ENCODE measurements around the gene FCHO1. TPM values are rescaled to one million over a fixed set of nuclear protein-coding genes. Genes with fewer than 3 reads are reported as not detected.

The FCHO1 gene
- total RNA-seq, 4 donors from 2014 or later = 0.60 to 26.9 (median 3.8) TPM

DNA sequence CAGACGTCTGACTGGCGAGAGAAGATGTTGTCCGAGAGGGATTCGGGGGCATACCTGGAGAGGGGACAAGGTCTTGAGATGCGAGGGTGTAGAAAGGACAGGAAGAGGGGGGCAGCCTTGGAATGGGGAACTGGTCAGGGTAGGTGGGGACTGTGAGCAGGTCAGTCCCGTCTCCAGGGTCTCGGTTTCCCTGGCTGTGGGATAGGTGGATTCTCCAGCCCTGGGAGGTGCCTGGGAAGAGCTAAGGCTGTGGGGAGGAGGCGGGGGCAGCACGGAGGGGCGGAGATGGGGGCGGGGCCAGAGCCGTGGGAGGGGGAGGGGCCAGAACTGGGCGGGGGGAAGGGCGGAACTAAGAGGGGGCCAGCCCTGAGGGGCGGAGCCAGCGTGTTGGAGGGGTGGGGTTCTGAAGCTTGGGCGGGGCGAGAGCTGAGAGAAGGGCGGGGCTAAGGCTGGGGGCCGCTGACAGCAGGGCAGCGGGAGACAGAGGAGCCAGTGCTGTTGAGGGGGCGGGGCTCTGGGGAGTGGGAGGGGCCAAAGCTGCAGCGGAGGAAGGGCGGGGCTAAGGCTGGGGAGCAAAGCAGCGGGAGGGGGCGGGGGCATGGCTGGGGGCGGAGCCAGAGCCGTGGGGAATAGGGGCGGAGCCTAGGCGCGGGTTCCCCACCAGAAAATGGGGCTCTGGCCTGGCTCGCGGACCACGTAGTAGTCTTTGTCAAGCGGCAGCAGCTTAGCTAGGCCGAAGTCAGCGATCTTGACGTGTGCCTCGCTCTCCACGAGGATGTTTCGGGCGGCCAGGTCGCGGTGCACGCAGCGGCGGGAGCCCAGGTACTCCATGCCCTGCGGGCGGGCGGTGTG, 79.5 kb downstream of the FCHO1 start:
- no peaks in the 10 kb centered on the region for H3K9me3 ChIP-seq
- peak overlapping the region in 1 of 4 donors; percentile 21 for H3K27ac ChIP-seq
- peak; percentile 82 for DNase-seq
- WGBS, 2 donors (ENCODE audit: low coverage in 1 of 2) = 45 to 49% methylated on average over 8 to 31 of the region's 50 CpGs
- peaks cover 30% of the 10 kb centered on the region for H3K27me3 ChIP-seq
- TF ChIP-seq POLR2AphosphoS5 (IDR thresholded peaks at IDR 0.05) = no peak
- TF ChIP-seq POLR2A (IDR thresholded peaks at IDR 0.05) = no peak
- no peak for TF ChIP-seq EP300 (IDR thresholded peaks at IDR 0.05; ENCODE audit: low read depth)
- no peak for TF ChIP-seq CTCF (IDR thresholded peaks at IDR 0.05)
- H3K36me3 ChIP-seq = no peaks in the 10 kb centered on the region
- intact Hi-C loops (cut with DNase I; ENCODE audit: low total_unique reads) (no loop called here), in situ Hi-C loops (cut with MboI; ENCODE audit: low pct_ligation_motif_present in 1 of 4, low pct_unique_long_range_greater_than_20kb in 1 of 4, low sequenced_read_pairs in 3 of 4) (no loop called here)
- H3K4me3 ChIP-seq = peak overlapping the region in 2 of 4 donors; percentile 26
- peaks cover 0 to 16% (median 5%) of the 10 kb centered on the region in 4 donors for H3K4me1 ChIP-seq

- no peak for TF ChIP-seq POLR2A (IDR thresholded peaks at IDR 0.05)
- no peak for TF ChIP-seq POLR2AphosphoS5 (IDR thresholded peaks at IDR 0.05)
- TF ChIP-seq CTCF (IDR thresholded peaks at IDR 0.05) = no peak
- TF ChIP-seq EP300 (IDR thresholded peaks at IDR 0.05; ENCODE audit: low read depth) = no peak
- 59% methylated on average over 23 of the region's 25 CpGs; no CpG with 5 or more reads in 1 of the 2 donors for WGBS, 2 donors (ENCODE audit: low coverage in 1 of 2)
- peaks cover 32% of the 10 kb centered on the region for H3K27me3 ChIP-seq
- H3K4me3 ChIP-seq = peak overlapping the region in 2 of 4 donors; percentile 26
- peaks cover 0 to 16% (median 5%) of the 10 kb centered on the region in 4 donors for H3K4me1 ChIP-seq
- H3K36me3 ChIP-seq = no peaks in the 10 kb centered on the region
- H3K9me3 ChIP-seq = no peaks in the 10 kb centered on the region
- in situ Hi-C loops (cut with MboI; ENCODE audit: low pct_ligation_motif_present in 1 of 4, low pct_unique_long_range_greater_than_20kb in 1 of 4, low sequenced_read_pairs in 3 of 4) (no loop called here), intact Hi-C loops (cut with DNase I; ENCODE audit: low total_unique reads) (no loop called here)
- H3K27ac ChIP-seq = no peak overlapping the region
- no peak for DNase-seq
Observed at GRCh38 chr19:17831419-17831888, 80.2 kb downstream of the FCHO1 start.

DNA sequence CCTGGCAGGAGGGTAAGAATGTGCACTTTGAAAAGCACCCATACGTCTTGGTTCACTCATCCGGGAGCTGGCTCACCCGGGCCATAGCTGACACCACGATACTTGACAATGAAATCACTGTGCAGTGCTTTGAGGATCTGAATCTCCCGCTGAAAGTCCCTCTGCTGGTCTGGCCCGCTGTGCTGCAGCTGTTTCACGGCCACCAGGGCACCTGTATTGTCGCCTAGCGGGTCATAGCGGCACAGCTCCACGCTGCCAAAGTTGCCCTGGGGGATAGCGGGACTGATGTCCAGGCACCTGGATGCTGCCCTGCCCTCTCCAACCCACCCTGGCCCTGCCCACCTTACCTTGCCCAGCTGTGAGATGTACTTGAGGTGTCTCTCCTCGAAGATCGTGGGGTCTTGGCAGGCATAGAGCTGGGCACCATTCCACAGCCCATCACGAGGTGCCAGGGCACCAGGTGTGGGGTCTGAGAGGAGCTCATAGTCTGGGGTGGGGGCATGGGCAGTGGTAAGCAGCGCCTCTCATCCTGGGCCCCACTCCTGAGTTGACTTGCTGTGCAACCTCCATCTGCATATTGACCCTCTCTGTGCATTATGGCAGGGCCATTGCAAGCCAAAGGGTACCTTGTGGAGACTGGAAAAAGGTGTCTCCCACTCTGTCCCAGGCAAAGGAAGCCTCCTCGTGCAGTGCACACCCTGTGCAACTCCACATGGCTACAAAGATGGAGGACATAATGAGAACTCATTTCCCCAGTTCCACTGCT, 81.3 kb downstream of the FCHO1 start:
- WGBS, 2 donors (ENCODE audit: low coverage in 1 of 2) = 57 to 72% methylated on average over 3 to 17 of the region's 17 CpGs
- Histone ChIP-seq H3K27me3 (peaks cover 32% of the 10 kb centered on the region), H3K4me1 (peaks cover 0 to 16% (median 5%) of the 10 kb centered on the region in 4 donors), H3K9me3 (no peaks in the 10 kb centered on the region), H3K36me3 (no peaks in the 10 kb centered on the region), H3K27ac (no peak overlapping the region), H3K4me3 (no peak overlapping the region)
- in situ Hi-C loops (cut with MboI; ENCODE audit: low pct_ligation_motif_present in 1 of 4, low pct_unique_long_range_greater_than_20kb in 1 of 4, low sequenced_read_pairs in 3 of 4) (no loop called here), intact Hi-C loops (cut with DNase I; ENCODE audit: low total_unique reads) (no loop called here)
- no peak for TF ChIP-seq POLR2A (IDR thresholded peaks at IDR 0.05)
- no peak for TF ChIP-seq POLR2AphosphoS5 (IDR thresholded peaks at IDR 0.05)
- no peak for TF ChIP-seq CTCF (IDR thresholded peaks at IDR 0.05)
- TF ChIP-seq EP300 (IDR thresholded peaks at IDR 0.05; ENCODE audit: low read depth) = no peak
- no peak for DNase-seq

All from transverse colon (tissue), 4 donors.